T-helper 2 cell (primary cell): ENCODE data around the gene IRF7.
"Not testable (repeated sequence)": the region's sequence is repeated elsewhere in the genome, so short reads cannot be mapped to it uniquely, and the experiment has no call there.

Experiments used
- DNase-seq, 5 experiments: peaks; one replicate each; pipeline versions ENCODE4 v3.0.0 to v3.0.0-alpha.2; 2012 to 2022
- total RNA-seq, 2 donors: gene quantifications; one replicate each; lab custom pipeline; 2026; lab: John Stamatoyannopoulos, UW

The IRF7 gene
- 46.7 to 76.4 reads per million in 2 donors for total RNA-seq

- peak; percentile 74 to 91 (median 80) for DNase-seq
These were observed at the start of gene IRF7 for GRCh38 chr11:615504-616319. Gene IRF7 (minus strand): TSS chr11:615950. CDS start chr11:615364, 586 bp downstream.

GRCh38 chr11:665062-665703 is 49.4 kb upstream of the IRF7 start:
- no peak for DNase-seq

GRCh38 chr11:662689-663274 is 47.0 kb upstream of the IRF7 start:
- DNase-seq = peak in 3 of 5 experiments; percentile 15 to 26 (median 16)

GRCh38 chr11:660681-661444 is 45.1 kb upstream of the IRF7 start:
- DNase-seq = no peak

GRCh38 chr11:660281-660680 is 44.5 kb upstream of the IRF7 start:
- DNase-seq = no peak

- no peak for DNase-seq
These were observed 43.9 kb upstream of the IRF7 start for GRCh38 chr11:659532-660085.

GRCh38 chr11:657691-658126 is 42.0 kb upstream of the IRF7 start:
- no peak for DNase-seq

- DNase-seq = no peak
These were observed 41.1 kb upstream of the IRF7 start for GRCh38 chr11:656866-657265.

GRCh38 chr11:656426-656825 is 40.7 kb upstream of the IRF7 start:
- DNase-seq = no peak

GRCh38 chr11:655036-655726 is 39.4 kb upstream of the IRF7 start:
- no peak for DNase-seq

GRCh38 chr11:654444-654843 is 38.7 kb upstream of the IRF7 start:
- DNase-seq = not testable (repeated sequence)

- DNase-seq = no peak
These were observed 38.1 kb upstream of the IRF7 start for GRCh38 chr11:653837-654236.

GRCh38 chr11:653136-653535 is 37.4 kb upstream of the IRF7 start:
- not testable (repeated sequence) for DNase-seq

GRCh38 chr11:650482-650881 is 34.7 kb upstream of the IRF7 start:
- no peak for DNase-seq

- not testable (repeated sequence) for DNase-seq
These were observed 32.0 kb upstream of the IRF7 start for GRCh38 chr11:647672-648158.

- no peak for DNase-seq
These were observed 30.5 kb upstream of the IRF7 start for GRCh38 chr11:646214-646613.

- no peak for DNase-seq
These were observed 29.8 kb upstream of the IRF7 start for GRCh38 chr11:645536-645935.

- DNase-seq = no peak
These were observed 28.3 kb upstream of the IRF7 start for GRCh38 chr11:643849-644738.

- DNase-seq = no peak
These were observed 27.6 kb upstream of the IRF7 start for GRCh38 chr11:643366-643765.

- DNase-seq = no peak
These were observed 26.1 kb upstream of the IRF7 start for GRCh38 chr11:641806-642370.
